GM12878 (cell line): ENCODE results near the gene DLG2.

ENCODE experiments used
- BRCA1 ChIP-seq: IDR thresholded peaks from 2 replicates; pipeline ENCODE4 v1.6.1; 2011; ENCODE audit warnings: low read depth, low read length, improper control_type of control experiment
- CTCF ChIP-seq, 3 experiments: IDR thresholded peaks in 2 of 3; conservative IDR thresholded peaks in 1 of 3; 2 replicates each; pipeline ENCODE4 v1.5.1; 2011; ENCODE audit warnings: low read depth in 3 of 3, low read length in 3 of 3, mild to moderate bottlenecking in 3 of 3, control low read depth in 2 of 3, moderate library complexity in 2 of 3, inconsistent platforms in 1 of 3, mixed read lengths in 1 of 3; ENCODE audit not compliant: control insufficient read depth in 2 of 3, insufficient read depth in 1 of 3; ENCODE audit errors: extremely low read depth in 1 of 3
- ESRRA ChIP-seq: IDR thresholded peaks from 2 replicates; pipeline ENCODE4 v1.6.1; 2012; ENCODE audit warnings: mild to moderate bottlenecking, low read length, improper control_type of control experiment
- JUND ChIP-seq: IDR thresholded peaks from 2 replicates; pipeline ENCODE4 v1.6.1; 2012; ENCODE audit warnings: low read depth, mild to moderate bottlenecking, low read length, improper control_type of control experiment, moderate library complexity
- MAX ChIP-seq: IDR thresholded peaks from 2 replicates; pipeline ENCODE4 v1.6.1; 2012; ENCODE audit warnings: low read depth, low read length, improper control_type of control experiment
- RCOR1 ChIP-seq: conservative IDR thresholded peaks from 2 replicates; pipeline ENCODE4 v1.6.1; 2012; ENCODE audit warnings: low read depth, low read length, improper control_type of control experiment
- SPI1 ChIP-seq: IDR thresholded peaks from 2 replicates; pipeline ENCODE4 v1.6.1; 2011; ENCODE audit warnings: low read depth, mild to moderate bottlenecking, low read length, moderate library complexity, borderline replicate concordance; ENCODE audit not compliant: insufficient read depth
- SUPT20H ChIP-seq: IDR thresholded peaks from 2 replicates; pipeline ENCODE4 v1.6.1; 2011; ENCODE audit warnings: low read depth, mild to moderate bottlenecking, low read length, moderate library complexity, borderline replicate concordance; ENCODE audit not compliant: control insufficient read depth
- SUZ12 ChIP-seq: fragments of 200-600 bp; sonication (generic); IDR thresholded peaks from one replicate; pipeline ENCODE4 v1.6.1; 2018; ENCODE audit warnings: antibody characterized with exemption, mild to moderate bottlenecking; ENCODE audit not compliant: unreplicated experiment

- TF ChIP-seq CTCF (IDR thresholded peaks at IDR 0.05 in 2 of 3, conservative IDR thresholded peaks at IDR 0.05 in 1 of 3; ENCODE audit: control insufficient read depth in 2 of 3, extremely low read depth in 1 of 3, insufficient read depth in 1 of 3, low read depth in 3 of 3, low read length in 3 of 3) (no peak), SUPT20H (no peak), MAX (no peak), JUND (no peak), SUZ12 (no peak), SPI1 (no peak), BRCA1 (no peak), ESRRA (no peak), RCOR1 (no peak)
These were observed 951.6 kb downstream of the DLG2 start for GRCh38 chr11:84675396-84676025.
